HG02870 (cell line): Measurements from ENCODE around the gene LINC01488.

Experiments
- ATAC-seq: cut with Tn5 transposase; IDR thresholded peaks from one replicate; pipeline ENCODE4 v1.9.1; 2021; ENCODE audit warnings: mild to moderate bottlenecking, moderate library complexity; ENCODE audit not compliant: unreplicated experiment

LINC01488 gene

GRCh38 chr11:69504127-69504526 is 22.7 kb downstream of the LINC01488 start:
- ATAC-seq: no peak

- no peak for ATAC-seq
Measured at GRCh38 chr11:69504576-69505335, 23.3 kb downstream of the LINC01488 start.

- ATAC-seq: no peak
Measured at GRCh38 chr11:69508974-69509373, 27.5 kb downstream of the LINC01488 start.

GRCh38 chr11:69509381-69509780 is 27.9 kb downstream of the LINC01488 start:
- ATAC-seq: no peak

- ATAC-seq: no peak
Measured at GRCh38 chr11:69509846-69510390, 28.5 kb downstream of the LINC01488 start.

GRCh38 chr11:69510471-69511357 is 29.3 kb downstream of the LINC01488 start:
- no peak for ATAC-seq

- ATAC-seq: no peak
Measured at GRCh38 chr11:69511358-69512055, 30.0 kb downstream of the LINC01488 start.

- no peak for ATAC-seq
Measured at GRCh38 chr11:69512136-69512535, 30.7 kb downstream of the LINC01488 start.

- ATAC-seq: no peak
Measured at GRCh38 chr11:69512790-69513189, 31.3 kb downstream of the LINC01488 start.

GRCh38 chr11:69513196-69513595 is 31.7 kb downstream of the LINC01488 start:
- no peak for ATAC-seq

GRCh38 chr11:69513663-69514224 is 32.3 kb downstream of the LINC01488 start:
- ATAC-seq: no peak

- no peak for ATAC-seq
Measured at GRCh38 chr11:69514771-69515170, 33.3 kb downstream of the LINC01488 start.

GRCh38 chr11:69515271-69516245 is 34.1 kb downstream of the LINC01488 start:
- ATAC-seq: no peak

- no peak for ATAC-seq
Measured at GRCh38 chr11:69516526-69516925, 35.1 kb downstream of the LINC01488 start.

GRCh38 chr11:69518081-69518950 is 36.9 kb downstream of the LINC01488 start:
- no peak for ATAC-seq

- no peak for ATAC-seq
Measured at GRCh38 chr11:69520186-69520916, 38.9 kb downstream of the LINC01488 start.

- no peak for ATAC-seq
Measured at GRCh38 chr11:69521457-69521856, 40.0 kb downstream of the LINC01488 start.

- no peak for ATAC-seq
Measured at GRCh38 chr11:69523453-69523852, 42.0 kb downstream of the LINC01488 start.
